Measurements from ENCODE around the gene SCGB3A2. TPM values are rescaled to one million over a fixed set of nuclear protein-coding genes. Genes with fewer than 3 reads are reported as not detected.

SCGB3A2 gene
- total RNA-seq, 1 experiment from 2014 or later = 0.39 TPM

GRCh38 chr5:147898875-147899401 lies 20.4 kb downstream of the SCGB3A2 start:
- POLR2A ChIA-PET = no interaction called here
- intact Hi-C loops (cut with micrococcal nuclease; ENCODE audit: unreplicated experiment) (no loop called here), in situ Hi-C loops (cut with HindIII; ENCODE audit: low pct_unique_long_range_greater_than_20kb, low sequenced_read_pairs) (no loop called here)
- ATAC-seq (peak; percentile 84), DNase-seq (ENCODE audit: low read depth, low spot score) (peak; percentile 65)
- CTCF ChIA-PET = no interaction called here
- BruUV-seq (replicated peaks) = no TSS peak
- H3K27me3 ChIP-seq (ENCODE audit: control insufficient read depth, insufficient read depth, low read length) = no peaks in the 10 kb centered on the region
- H3K9me3 ChIP-seq (ENCODE audit: control insufficient read depth, insufficient read depth, low read depth, low read length) = no peaks in the 10 kb centered on the region
- H3K36me3 ChIP-seq (ENCODE audit: control insufficient read depth, insufficient read depth, low read length) = no peaks in the 10 kb centered on the region
- TF ChIP-seq SIN3A (IDR thresholded peaks at IDR 0.05; ENCODE audit: borderline replicate concordance, insufficient read depth, low read depth, low read length) (no peak), CTCF (IDR thresholded peaks at IDR 0.05) (no peak), REST (IDR thresholded peaks at IDR 0.05; ENCODE audit: insufficient read depth in 1 of 2, low read depth in 2 of 2, low read length in 1 of 2) (no peak), TCF7L2 (IDR thresholded peaks at IDR 0.05; ENCODE audit: low read depth, low read length) (no peak), POLR2AphosphoS5 (IDR thresholded peaks at IDR 0.05; ENCODE audit: low read depth, low read length) (no peak)
- H3K4me3 ChIP-seq (ENCODE audit: low read depth in 2 of 2, low read length in 2 of 2) = no peak overlapping the region
- no peaks in the 10 kb centered on the region for H3K4me1 ChIP-seq (ENCODE audit: control insufficient read depth, insufficient read depth, low read length)
- H3K27ac ChIP-seq (ENCODE audit: low read length) = no peak overlapping the region

- CTCF ChIA-PET = interaction anchor here (0.7 kb wide), 1 partner anchor 64 kb away, joined by 4 read pairs; no protein-coding TSS in a partner anchor
- DNase-seq (ENCODE audit: low read depth, low spot score) = no peak
- no peaks in the 10 kb centered on the region for H3K27me3 ChIP-seq (ENCODE audit: control insufficient read depth, insufficient read depth, low read length)
- no peaks in the 10 kb centered on the region for H3K9me3 ChIP-seq (ENCODE audit: control insufficient read depth, insufficient read depth, low read depth, low read length)
- H3K27ac ChIP-seq (ENCODE audit: low read length) = no peak overlapping the region
- intact Hi-C loops (cut with micrococcal nuclease; ENCODE audit: unreplicated experiment) (no loop called here), in situ Hi-C loops (cut with HindIII; ENCODE audit: low pct_unique_long_range_greater_than_20kb, low sequenced_read_pairs) (no loop called here)
- POLR2A ChIA-PET = no interaction called here
- ATAC-seq = no peak
- H3K36me3 ChIP-seq (ENCODE audit: control insufficient read depth, insufficient read depth, low read length) = no peaks in the 10 kb centered on the region
- H3K4me1 ChIP-seq (ENCODE audit: control insufficient read depth, insufficient read depth, low read length) = no peaks in the 10 kb centered on the region
- H3K4me3 ChIP-seq (ENCODE audit: low read depth in 2 of 2, low read length in 2 of 2) = no peak overlapping the region
- BruUV-seq (replicated peaks) = no TSS peak
- no peak for TF ChIP-seq CTCF (IDR thresholded peaks at IDR 0.05)
- no peak for TF ChIP-seq TCF7L2 (IDR thresholded peaks at IDR 0.05; ENCODE audit: low read depth, low read length)
- TF ChIP-seq REST (IDR thresholded peaks at IDR 0.05; ENCODE audit: insufficient read depth in 1 of 2, low read depth in 2 of 2, low read length in 1 of 2) = no peak
- no peak for TF ChIP-seq POLR2AphosphoS5 (IDR thresholded peaks at IDR 0.05; ENCODE audit: low read depth, low read length)
- TF ChIP-seq SIN3A (IDR thresholded peaks at IDR 0.05; ENCODE audit: borderline replicate concordance, insufficient read depth, low read depth, low read length) = no peak
These were observed 23.1 kb downstream of the SCGB3A2 start for GRCh38 chr5:147901599-147902039.
